Endothelial cell (in vitro differentiated cells): Measurements from ENCODE around the gene EMD. TPM values are rescaled to one million over a fixed set of nuclear protein-coding genes. Genes with fewer than 3 reads are reported as not detected.

Source experiments
- DNase-seq: peaks from one replicate; pipeline ENCODE4 v3.0.0; 2021; ENCODE audit warnings: low spot score
- H3K27ac Mint-ChIP-seq: one replicate; pipeline ENCODE4 v1.8.0; 2021; ENCODE audit warnings: mixed read lengths, inconsistent platforms; ENCODE audit not compliant: unreplicated experiment
- H3K27me3 Mint-ChIP-seq: one replicate; pipeline ENCODE4 v1.8.0; 2021; ENCODE audit warnings: mild to moderate bottlenecking, moderate library complexity, mixed read lengths, inconsistent platforms; ENCODE audit not compliant: unreplicated experiment
- H3K36me3 Mint-ChIP-seq: one replicate; pipeline ENCODE4 v1.8.0; 2021; ENCODE audit warnings: mild to moderate bottlenecking, low read depth, mixed read lengths, inconsistent platforms; ENCODE audit not compliant: unreplicated experiment
- H3K4me1 Mint-ChIP-seq: one replicate; pipeline ENCODE4 v1.8.0; 2021; ENCODE audit warnings: mild to moderate bottlenecking, mixed read lengths, inconsistent platforms; ENCODE audit not compliant: unreplicated experiment
- H3K4me3 Mint-ChIP-seq: one replicate; pipeline ENCODE4 v1.8.0; 2021; ENCODE audit warnings: mild to moderate bottlenecking, mixed read lengths, inconsistent platforms; ENCODE audit not compliant: unreplicated experiment
- H3K9me3 Mint-ChIP-seq: one replicate; pipeline ENCODE4 v1.8.0; 2021; ENCODE audit warnings: mixed read lengths, inconsistent platforms; ENCODE audit not compliant: unreplicated experiment
- CTCF ChIP-seq: fragments of 200-600 bp; sonication (generic); IDR thresholded peaks from one replicate; pipeline ENCODE4 v1.5.0; 2021; ENCODE audit warnings: antibody characterized with exemption; ENCODE audit not compliant: unreplicated experiment
- total RNA-seq: library from RNA; stranded (reverse); fragmentation: NEBNext Ultra II Directional; extraction: Animal tissue kit (Norgen Biotek cat#: 25700); gene quantifications from one replicate; pipeline ENCODE4 v1.2.1, GENCODE V29; 2021; ENCODE audit not compliant: unreplicated experiment

The EMD gene
- total RNA-seq, 1 donor from 2014 or later = 44.7 TPM

GRCh38 chrX:154411981-154412340 lies 32.9 kb downstream of the EMD start:
- peak; percentile 38 for DNase-seq
- Mint-ChIP-seq H3K27me3 (peaks cover 5% of the 10 kb centered on the region), H3K4me1 (peaks cover 14% of the 10 kb centered on the region), H3K4me3 (peak overlapping the region; percentile 42), H3K27ac (no peak overlapping the region), H3K9me3 (no peaks in the 10 kb centered on the region), H3K36me3 (peaks cover 3% of the 10 kb centered on the region)
- no peak for TF ChIP-seq CTCF

- Mint-ChIP-seq H3K27ac (peak overlapping the region; percentile 82), H3K9me3 (no peaks in the 10 kb centered on the region), H3K4me3 (peak overlapping the region; percentile 42), H3K27me3 (peaks cover 5% of the 10 kb centered on the region), H3K36me3 (peaks cover 3% of the 10 kb centered on the region), H3K4me1 (peaks cover 14% of the 10 kb centered on the region)
- DNase-seq = peak; percentile 23
- no peak for TF ChIP-seq CTCF
These were observed 33.4 kb downstream of the EMD start for GRCh38 chrX:154412468-154412867.

GRCh38 chrX:154413142-154413541 lies 34.0 kb downstream of the EMD start:
- no peak for DNase-seq
- Mint-ChIP-seq H3K27me3 (peaks cover 5% of the 10 kb centered on the region), H3K9me3 (no peaks in the 10 kb centered on the region), H3K4me1 (peaks cover 14% of the 10 kb centered on the region), H3K27ac (peak overlapping the region; percentile 82), H3K36me3 (peaks cover 3% of the 10 kb centered on the region), H3K4me3 (peak overlapping the region; percentile 37)
- TF ChIP-seq CTCF = no peak

GRCh38 chrX:154417157-154417556 lies 38.1 kb downstream of the EMD start:
- no peak overlapping the region for H3K4me3 Mint-ChIP-seq
- peaks cover 5% of the 10 kb centered on the region for H3K27me3 Mint-ChIP-seq
- no peak for DNase-seq
- peaks cover 4% of the 10 kb centered on the region for H3K4me1 Mint-ChIP-seq
- H3K36me3 Mint-ChIP-seq = peaks cover 3% of the 10 kb centered on the region
- TF ChIP-seq CTCF = no peak
- H3K9me3 Mint-ChIP-seq = no peaks in the 10 kb centered on the region
- no peak overlapping the region for H3K27ac Mint-ChIP-seq

- Mint-ChIP-seq H3K27ac (no peak overlapping the region), H3K36me3 (peaks cover 3% of the 10 kb centered on the region), H3K4me1 (peaks cover 2% of the 10 kb centered on the region), H3K9me3 (no peaks in the 10 kb centered on the region), H3K4me3 (no peak overlapping the region), H3K27me3 (peaks cover 2% of the 10 kb centered on the region)
- DNase-seq = no peak
- TF ChIP-seq CTCF = no peak
These were observed 40.1 kb downstream of the EMD start for GRCh38 chrX:154419189-154419588.
